Stimulated activated CD8-positive, alpha-beta memory T cell treated with anti-CD3 and anti-CD28 coated beads, Interleukin-4, amount 100 ng/mL, for 48 hours (primary cell): Measurements from ENCODE around the gene TRIM9.

Source experiments
- DNase-seq: peaks from one replicate; pipeline ENCODE4 v3.0.0-alpha.2; 2020

Gene TRIM9

GRCh38 chr14:51092965-51093364 lies 1.9 kb downstream of the TRIM9 start:
- DNase-seq, result no peak

- no peak for DNase-seq
Observed at GRCh38 chr14:51089278-51089677, 5.6 kb downstream of the TRIM9 start.

GRCh38 chr14:51087031-51087441 lies 7.9 kb downstream of the TRIM9 start:
- no peak for DNase-seq

GRCh38 chr14:51086044-51086443 lies 8.9 kb downstream of the TRIM9 start:
- no peak for DNase-seq

- no peak for DNase-seq
Observed at GRCh38 chr14:51084962-51085361, 9.9 kb downstream of the TRIM9 start.

- no peak for DNase-seq
Observed at GRCh38 chr14:51084507-51084906, 10.4 kb downstream of the TRIM9 start.

GRCh38 chr14:51082349-51082748 lies 12.6 kb downstream of the TRIM9 start:
- DNase-seq, result no peak

GRCh38 chr14:51081712-51082111 lies 13.2 kb downstream of the TRIM9 start:
- DNase-seq, result no peak

GRCh38 chr14:51081209-51081608 lies 13.7 kb downstream of the TRIM9 start:
- no peak for DNase-seq

GRCh38 chr14:51080645-51081044 lies 14.3 kb downstream of the TRIM9 start:
- no peak for DNase-seq

GRCh38 chr14:51079489-51079888 lies 15.4 kb downstream of the TRIM9 start:
- no peak for DNase-seq

- no peak for DNase-seq
Observed at GRCh38 chr14:51079085-51079484, 15.8 kb downstream of the TRIM9 start.

GRCh38 chr14:51074701-51075385 lies 20.1 kb downstream of the TRIM9 start:
- DNase-seq, result no peak

- no peak for DNase-seq
Observed at GRCh38 chr14:51073731-51074130, 21.2 kb downstream of the TRIM9 start.

- DNase-seq, result no peak
Observed at GRCh38 chr14:51072976-51073375, 21.9 kb downstream of the TRIM9 start.

GRCh38 chr14:51071857-51072256 lies 23.0 kb downstream of the TRIM9 start:
- DNase-seq, result no peak

GRCh38 chr14:51070726-51071125 lies 24.2 kb downstream of the TRIM9 start:
- no peak for DNase-seq

- no peak for DNase-seq
Observed at GRCh38 chr14:51069055-51069454, 25.9 kb downstream of the TRIM9 start.

- DNase-seq, result no peak
Observed at GRCh38 chr14:51068268-51068667, 26.6 kb downstream of the TRIM9 start.

GRCh38 chr14:51067295-51067694 lies 27.6 kb downstream of the TRIM9 start:
- DNase-seq, result no peak

- no peak for DNase-seq
Observed at GRCh38 chr14:51066576-51066975, 28.3 kb downstream of the TRIM9 start.

- no peak for DNase-seq
Observed at GRCh38 chr14:51059032-51059431, 35.9 kb downstream of the TRIM9 start.

GRCh38 chr14:51058382-51058781 lies 36.5 kb downstream of the TRIM9 start:
- DNase-seq, result no peak

GRCh38 chr14:51056421-51056820 lies 38.5 kb downstream of the TRIM9 start:
- no peak for DNase-seq

- no peak for DNase-seq
Observed at GRCh38 chr14:51053157-51053556, 41.7 kb downstream of the TRIM9 start.
